Adipocyte (in vitro differentiated cells): Measurements from ENCODE around the gene KREMEN1.

Experiments
- DNase-seq: peaks from one replicate; pipeline ENCODE4 v3.0.0-alpha.2; 2015; ENCODE audit warnings: low read depth
- H3K27me3 ChIP-seq: replicated peaks from 2 replicates; pipeline ENCODE4 v1.7.0; 2013; ENCODE audit warnings: mild to moderate bottlenecking, low read length, moderate library complexity; ENCODE audit not compliant: control insufficient read depth, insufficient read depth
- H3K36me3 ChIP-seq: 2 replicates; pipeline ENCODE4 v1.7.0; 2013; ENCODE audit warnings: low read length, mild to moderate bottlenecking, moderate library complexity; ENCODE audit not compliant: control insufficient read depth, insufficient read depth, severe bottlenecking
- H3K4me1 ChIP-seq: 2 replicates; pipeline ENCODE4 v1.7.0; 2013; ENCODE audit warnings: mild to moderate bottlenecking, low read length, moderate library complexity; ENCODE audit not compliant: control insufficient read depth, insufficient read depth
- H3K4me3 ChIP-seq: 2 replicates; pipeline ENCODE4 v1.7.0; 2013; ENCODE audit warnings: mild to moderate bottlenecking, low read length, moderate library complexity
- H3K9ac ChIP-seq: 2 replicates; pipeline ENCODE4 v1.7.0; 2013; ENCODE audit warnings: mild to moderate bottlenecking, low read length, moderate library complexity
- H3K9me3 ChIP-seq: 2 replicates; pipeline ENCODE4 v1.7.0; 2013; ENCODE audit warnings: mild to moderate bottlenecking, low read length, moderate library complexity; ENCODE audit not compliant: control insufficient read depth

Gene KREMEN1

DNA sequence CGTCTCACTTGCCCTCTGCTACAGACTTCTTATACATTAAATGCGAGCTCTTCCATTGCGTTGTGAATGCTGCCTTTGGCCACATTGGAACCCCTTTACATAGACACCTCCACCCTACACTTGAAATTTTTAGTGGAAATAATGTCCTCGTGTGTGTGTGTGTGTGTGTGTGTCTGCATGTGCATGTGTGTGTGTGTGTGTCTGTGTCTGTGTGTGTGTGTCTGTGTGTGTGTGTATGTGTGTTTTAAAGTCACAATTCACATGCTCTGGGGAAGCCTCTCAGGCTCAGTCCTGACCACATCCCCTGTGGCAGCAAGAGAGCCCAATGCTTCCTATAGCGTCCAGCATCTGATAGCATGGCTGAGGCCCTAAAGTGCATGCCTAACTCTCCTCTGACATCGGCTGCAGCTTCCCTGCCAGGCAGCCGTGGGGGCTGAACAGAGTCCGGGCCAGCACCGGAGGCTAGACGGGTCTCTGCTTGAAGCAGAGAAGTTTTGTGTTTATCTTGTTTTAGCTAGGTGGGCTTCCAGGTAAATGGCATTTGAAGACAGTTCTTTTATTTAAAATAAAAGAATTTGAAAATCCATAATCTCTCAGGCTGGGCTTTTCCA, 68.3 kb downstream of the KREMEN1 start:
- H3K4me3 ChIP-seq, result no peak overlapping the region
- H3K27me3 ChIP-seq, result no peaks in the 10 kb centered on the region
- peaks cover 13% of the 10 kb centered on the region for H3K36me3 ChIP-seq
- no peak overlapping the region for H3K9ac ChIP-seq
- no peaks in the 10 kb centered on the region for H3K9me3 ChIP-seq
- peaks cover 25% of the 10 kb centered on the region for H3K4me1 ChIP-seq
- DNase-seq, result no peak

DNA sequence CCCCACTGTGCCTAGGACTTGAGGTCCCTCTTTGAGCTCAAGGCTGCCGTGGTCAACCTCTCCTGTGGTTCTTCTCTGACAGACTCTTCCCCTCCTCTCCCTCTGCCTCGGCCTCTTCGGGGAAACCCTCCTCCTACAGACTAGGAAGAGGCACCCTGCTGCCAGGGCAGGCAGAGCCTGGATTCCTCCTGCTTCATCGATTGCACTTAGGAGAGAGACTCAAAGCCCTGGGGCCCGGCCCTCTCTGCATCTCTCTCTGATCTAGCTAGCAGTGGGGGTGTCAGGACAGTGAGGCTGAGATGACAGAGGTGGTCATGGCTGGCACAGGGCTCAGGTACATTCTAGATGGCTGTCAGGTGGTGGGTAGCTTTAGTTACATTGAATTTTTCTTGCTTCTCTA, 69.3 kb downstream of the KREMEN1 start:
- no peak overlapping the region for H3K4me3 ChIP-seq
- DNase-seq, result no peak
- H3K9me3 ChIP-seq, result no peaks in the 10 kb centered on the region
- H3K4me1 ChIP-seq, result peaks cover 19% of the 10 kb centered on the region
- H3K27me3 ChIP-seq, result no peaks in the 10 kb centered on the region
- peaks cover 13% of the 10 kb centered on the region for H3K36me3 ChIP-seq
- H3K9ac ChIP-seq, result no peak overlapping the region

GRCh38 chr22:29143941-29144785, 71.3 kb downstream of the KREMEN1 start:
- no peaks in the 10 kb centered on the region for H3K27me3 ChIP-seq

DNA sequence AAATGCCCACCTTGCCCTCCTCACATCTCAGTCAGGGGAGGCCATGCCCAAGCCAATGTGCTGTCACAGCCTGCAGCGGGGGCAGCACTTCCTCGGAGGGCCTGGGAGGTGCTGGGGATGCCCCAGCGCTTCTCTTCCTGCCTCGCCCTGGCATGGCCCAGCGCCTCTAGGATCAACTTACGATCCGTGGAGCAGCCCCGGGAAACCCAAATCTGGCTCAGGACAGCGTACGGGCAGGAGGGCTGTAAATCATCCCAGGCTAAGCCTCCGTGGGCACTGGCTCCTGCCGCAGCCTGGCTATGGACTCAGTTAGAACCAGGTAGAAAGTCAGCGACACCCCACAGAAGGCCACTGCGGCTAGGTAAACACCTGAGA, 71.9 kb downstream of the KREMEN1 start:
- Histone ChIP-seq H3K36me3 (peaks cover 8% of the 10 kb centered on the region), H3K4me1 (peaks cover 15% of the 10 kb centered on the region), H3K9ac (no peak overlapping the region), H3K9me3 (no peaks in the 10 kb centered on the region), H3K27me3 (no peaks in the 10 kb centered on the region), H3K4me3 (no peak overlapping the region)
- no peak for DNase-seq

More at GRCh38 chr22:29143941-29144785, 71.3 kb downstream of the KREMEN1 start:
- Histone ChIP-seq H3K9me3 (no peaks in the 10 kb centered on the region), H3K9ac (no peak overlapping the region), H3K4me1 (peaks cover 16% of the 10 kb centered on the region), H3K36me3 (peaks cover 8% of the 10 kb centered on the region), H3K4me3 (no peak overlapping the region)
- no peak for DNase-seq

GRCh38 chr22:29145321-29146072, 72.7 kb downstream of the KREMEN1 start:
- peaks cover 8% of the 10 kb centered on the region for H3K36me3 ChIP-seq
- no peaks in the 10 kb centered on the region for H3K27me3 ChIP-seq
- DNase-seq, result no peak
- peaks cover 16% of the 10 kb centered on the region for H3K4me1 ChIP-seq
- no peak overlapping the region for H3K4me3 ChIP-seq
- no peaks in the 10 kb centered on the region for H3K9me3 ChIP-seq
- no peak overlapping the region for H3K9ac ChIP-seq

GRCh38 chr22:29146091-29146560, 73.3 kb downstream of the KREMEN1 start:
- no peak for DNase-seq
- H3K36me3 ChIP-seq, result peaks cover 8% of the 10 kb centered on the region

GRCh38 chr22:29146771-29147170, 73.9 kb downstream of the KREMEN1 start:
- peaks cover 8% of the 10 kb centered on the region for H3K36me3 ChIP-seq
- H3K4me1 ChIP-seq, result peaks cover 13% of the 10 kb centered on the region
- H3K9me3 ChIP-seq, result no peaks in the 10 kb centered on the region
- H3K9ac ChIP-seq, result no peak overlapping the region
- H3K27me3 ChIP-seq, result no peaks in the 10 kb centered on the region
- DNase-seq, result no peak
- H3K4me3 ChIP-seq, result no peak overlapping the region

More at GRCh38 chr22:29146091-29146560, 73.3 kb downstream of the KREMEN1 start:
- H3K4me3 ChIP-seq, result no peak overlapping the region
- H3K9me3 ChIP-seq, result no peaks in the 10 kb centered on the region
- peaks cover 13% of the 10 kb centered on the region for H3K4me1 ChIP-seq
- H3K9ac ChIP-seq, result no peak overlapping the region
- H3K27me3 ChIP-seq, result no peaks in the 10 kb centered on the region

DNA sequence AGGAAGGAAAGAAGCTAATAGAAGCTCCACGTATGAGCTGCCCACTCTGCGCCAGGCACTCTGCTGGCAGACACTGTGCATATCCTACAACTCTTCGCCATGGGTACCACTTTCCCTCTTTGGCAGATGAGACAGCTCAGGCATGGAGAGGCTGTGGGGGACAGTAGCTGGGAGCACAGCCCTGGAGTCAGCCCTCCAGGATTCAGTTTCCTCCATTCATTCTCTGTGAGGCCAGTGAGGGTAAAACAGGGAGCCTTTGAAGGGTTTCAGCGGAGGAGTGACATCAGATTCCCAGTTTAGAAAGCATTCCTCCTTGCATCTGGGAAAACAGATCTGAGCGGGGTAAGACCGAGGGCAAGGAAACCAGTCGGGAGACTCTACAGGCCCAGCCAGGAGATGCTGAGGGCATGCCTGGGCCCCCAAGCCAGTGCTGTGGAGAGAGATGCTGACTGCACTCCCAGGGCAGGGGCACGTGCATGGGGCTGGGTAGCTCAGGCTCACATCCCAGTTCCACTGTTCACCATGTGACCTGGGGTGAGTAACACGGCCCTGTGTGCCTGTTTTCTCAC, 74.6 kb downstream of the KREMEN1 start:
- DNase-seq, result no peak
- Histone ChIP-seq H3K9ac (no peak overlapping the region), H3K27me3 (no peaks in the 10 kb centered on the region), H3K36me3 (peaks cover 3% of the 10 kb centered on the region), H3K4me1 (peaks cover 13% of the 10 kb centered on the region), H3K4me3 (no peak overlapping the region), H3K9me3 (no peaks in the 10 kb centered on the region)

DNA sequence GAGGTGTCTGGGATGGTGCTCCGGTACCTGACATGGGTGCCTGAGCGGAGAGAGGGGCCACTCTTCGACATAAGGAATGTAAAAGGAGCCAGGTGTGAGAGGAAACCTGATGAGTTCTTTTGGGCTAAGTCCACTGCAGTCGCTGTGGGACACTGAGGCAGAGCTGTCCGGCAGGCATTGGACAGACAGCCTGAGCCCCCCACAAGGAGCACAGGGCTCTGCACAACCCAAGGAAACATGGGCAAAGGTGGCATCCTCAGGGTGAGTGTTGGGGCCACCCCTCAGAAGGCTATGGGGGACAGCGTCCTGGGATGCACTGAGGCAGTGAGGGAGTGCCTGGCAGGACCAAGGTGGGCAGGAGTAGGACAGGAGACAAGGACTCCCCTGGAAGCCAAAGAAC, 75.2 kb downstream of the KREMEN1 start:
- Histone ChIP-seq H3K36me3 (no peaks in the 10 kb centered on the region), H3K4me3 (no peak overlapping the region), H3K9ac (no peak overlapping the region), H3K27me3 (no peaks in the 10 kb centered on the region), H3K4me1 (peaks cover 13% of the 10 kb centered on the region), H3K9me3 (no peaks in the 10 kb centered on the region)
- no peak for DNase-seq

- Histone ChIP-seq H3K36me3 (no peaks in the 10 kb centered on the region), H3K9ac (no peak overlapping the region), H3K4me1 (peaks cover 13% of the 10 kb centered on the region), H3K27me3 (no peaks in the 10 kb centered on the region), H3K9me3 (no peaks in the 10 kb centered on the region), H3K4me3 (no peak overlapping the region)
- DNase-seq, result no peak
Measured at GRCh38 chr22:29148826-29149225, 76.0 kb downstream of the KREMEN1 start.
